ENCODE results near the gene SMIM24.

The SMIM24 gene

GRCh38 chr19:3474010-3474409, 6.3 kb downstream of the SMIM24 start:
- no peak for DNase-seq (ENCODE audit: low read depth, low spot score)

- no peak for DNase-seq (ENCODE audit: low read depth, low spot score)
Measured at GRCh38 chr19:3471954-3472655, 8.2 kb downstream of the SMIM24 start.

GRCh38 chr19:3470500-3471128, 9.7 kb downstream of the SMIM24 start:
- DNase-seq (ENCODE audit: low read depth, low spot score), result no peak

- no peak for DNase-seq (ENCODE audit: low read depth, low spot score)
Measured at GRCh38 chr19:3469638-3470499, 10.5 kb downstream of the SMIM24 start.

- DNase-seq (ENCODE audit: low read depth, low spot score), result no peak
Measured at GRCh38 chr19:3468211-3468610, 12.1 kb downstream of the SMIM24 start.

- DNase-seq (ENCODE audit: low read depth, low spot score), result no peak
Measured at GRCh38 chr19:3467437-3468198, 12.7 kb downstream of the SMIM24 start.

GRCh38 chr19:3466635-3467034, 13.7 kb downstream of the SMIM24 start:
- DNase-seq (ENCODE audit: low read depth, low spot score), result no peak

- DNase-seq (ENCODE audit: low read depth, low spot score), result no peak
Measured at GRCh38 chr19:3465552-3465951, 14.8 kb downstream of the SMIM24 start.

GRCh38 chr19:3464587-3465235, 15.6 kb downstream of the SMIM24 start:
- no peak for DNase-seq (ENCODE audit: low read depth, low spot score)

GRCh38 chr19:3463714-3464586, 16.4 kb downstream of the SMIM24 start:
- no peak for DNase-seq (ENCODE audit: low read depth, low spot score)

GRCh38 chr19:3462991-3463713, 17.2 kb downstream of the SMIM24 start:
- no peak for DNase-seq (ENCODE audit: low read depth, low spot score)

GRCh38 chr19:3459965-3460582, 20.3 kb downstream of the SMIM24 start:
- DNase-seq (ENCODE audit: low read depth, low spot score), result no peak

GRCh38 chr19:3459089-3459881, 21.0 kb downstream of the SMIM24 start:
- no peak for DNase-seq (ENCODE audit: low read depth, low spot score)

- no peak for DNase-seq (ENCODE audit: low read depth, low spot score)
Measured at GRCh38 chr19:3458229-3459088, 21.9 kb downstream of the SMIM24 start.

GRCh38 chr19:3457528-3458228, 22.6 kb downstream of the SMIM24 start:
- DNase-seq (ENCODE audit: low read depth, low spot score), result no peak

- DNase-seq (ENCODE audit: low read depth, low spot score), result no peak
Measured at GRCh38 chr19:3456925-3457527, 23.3 kb downstream of the SMIM24 start.

All from activated naive CD8-positive, alpha-beta T cell treated with anti-CD3 and anti-CD28 coated beads, Interleukin-2, amount 50 U/mL, for 16 hours (primary cell).